Measurements from ENCODE around the gene FAM184B.

The FAM184B gene

DNA sequence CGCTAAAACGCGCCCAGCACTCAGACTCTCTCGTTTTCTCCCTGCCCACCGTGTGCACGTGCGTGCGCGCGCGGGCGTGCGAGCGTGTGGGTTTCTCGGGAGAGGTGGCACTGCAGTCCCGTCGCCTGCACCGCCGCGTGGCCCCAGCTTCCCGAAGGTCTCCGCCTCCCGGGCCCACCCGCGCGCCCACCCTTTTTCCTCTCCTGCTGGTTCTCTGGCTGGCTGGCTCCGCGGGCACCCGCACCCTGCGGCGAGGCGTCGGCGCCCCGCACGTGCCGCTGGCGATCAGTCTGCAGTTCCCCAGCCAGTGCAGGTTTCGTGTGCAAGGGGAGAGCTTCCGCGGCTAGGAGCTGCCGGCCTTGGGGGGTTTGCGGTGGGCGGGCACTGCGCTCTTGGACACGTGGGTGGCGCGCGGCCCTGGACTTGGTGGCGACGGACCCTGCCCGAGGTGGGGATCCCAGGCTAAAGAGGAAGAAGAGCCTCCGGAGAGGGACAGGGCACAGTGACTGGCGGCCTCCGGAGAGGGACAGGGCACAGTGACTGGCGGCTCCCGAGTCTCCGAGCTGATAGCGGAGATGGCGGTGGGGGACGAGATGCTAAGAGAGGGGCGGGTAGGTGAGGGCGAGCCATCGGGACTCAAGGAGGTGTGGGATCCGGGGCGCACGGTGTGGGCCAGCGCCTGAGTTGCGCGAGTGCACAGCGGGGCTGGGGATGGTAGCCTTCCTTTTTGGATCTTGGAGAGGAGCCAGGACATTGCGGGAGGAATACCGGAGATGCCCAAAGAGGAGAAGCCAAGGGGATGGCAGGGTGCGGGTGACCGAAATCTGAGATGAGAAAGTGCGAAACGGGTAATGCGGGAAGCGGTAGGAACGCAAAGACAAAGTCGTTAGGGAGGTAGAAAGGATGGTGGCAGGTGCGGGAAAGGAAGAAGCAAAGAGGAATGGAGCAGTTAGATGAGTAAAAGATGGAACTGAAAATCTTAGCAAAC, at the start of gene FAM184B:
Gene FAM184B, minus strand, starts transcription at position 322 of the 988 bp plus-strand sequence. CDS start 322 bp downstream, outside the sequence.
- DNase-seq (ENCODE audit: low read depth), result no peak

DNA sequence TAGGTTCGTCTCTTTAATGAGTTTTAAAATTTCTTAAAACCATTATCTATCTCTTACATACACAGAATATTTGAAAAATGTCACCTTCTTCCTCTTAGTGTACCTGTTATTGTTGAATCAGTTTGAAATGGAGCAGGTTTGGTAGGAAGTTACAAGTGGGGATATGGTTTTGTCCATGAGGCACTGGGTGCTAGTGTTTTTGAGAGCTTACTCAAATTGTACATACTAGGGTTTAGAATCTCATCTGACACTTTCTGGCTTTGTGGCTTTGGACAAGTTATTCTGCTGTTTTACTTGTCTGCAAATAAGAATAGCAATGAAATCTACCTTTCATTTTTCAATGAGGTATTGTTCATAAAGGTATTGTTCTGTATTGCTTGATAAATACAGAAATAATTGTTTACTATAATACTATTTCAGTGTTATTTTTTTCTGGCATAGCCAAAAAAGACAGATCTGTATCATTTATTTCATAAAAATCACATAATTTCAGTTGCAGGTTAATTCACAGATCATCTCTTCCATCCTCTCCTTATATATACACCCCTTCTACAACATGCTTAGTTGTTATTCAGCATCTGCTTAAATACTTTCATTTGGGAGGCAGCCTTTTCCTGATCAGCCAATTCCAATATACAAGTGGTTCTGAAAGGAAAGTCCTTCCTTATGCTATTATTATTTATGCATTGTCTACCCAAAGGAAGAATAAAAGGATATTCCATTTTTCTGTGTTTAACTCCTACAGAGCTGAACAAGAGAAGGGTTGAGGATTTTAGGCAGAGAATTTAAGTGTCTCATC, 42.6 kb upstream of the FAM184B start:
- DNase-seq (ENCODE audit: low read depth), result no peak

GRCh38 chr4:17817027-17817426, 35.6 kb upstream of the FAM184B start:
- no peak for DNase-seq (ENCODE audit: low read depth)

GRCh38 chr4:17816142-17816541, 34.7 kb upstream of the FAM184B start:
- DNase-seq (ENCODE audit: low read depth), result no peak

DNA sequence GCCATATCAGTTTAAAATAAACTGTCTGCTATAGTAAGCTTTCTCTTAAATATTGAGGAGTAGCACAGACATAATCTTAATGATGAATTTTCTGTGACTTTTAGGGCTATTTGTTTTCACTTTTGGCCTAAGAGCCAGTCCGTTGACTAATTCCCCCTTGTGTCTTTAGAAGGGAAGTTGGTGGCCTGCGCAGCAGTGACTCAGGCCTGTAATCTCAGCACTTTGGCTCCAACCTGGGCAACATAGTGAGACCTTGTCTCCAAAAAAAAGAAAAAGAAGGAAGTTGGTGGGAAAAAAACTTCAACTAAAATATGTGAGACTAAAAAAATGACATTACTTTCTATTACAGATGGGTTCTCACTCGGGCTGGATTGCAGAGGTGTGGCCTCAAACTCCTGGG, 32.7 kb upstream of the FAM184B start:
- no peak for DNase-seq (ENCODE audit: low read depth)

DNA sequence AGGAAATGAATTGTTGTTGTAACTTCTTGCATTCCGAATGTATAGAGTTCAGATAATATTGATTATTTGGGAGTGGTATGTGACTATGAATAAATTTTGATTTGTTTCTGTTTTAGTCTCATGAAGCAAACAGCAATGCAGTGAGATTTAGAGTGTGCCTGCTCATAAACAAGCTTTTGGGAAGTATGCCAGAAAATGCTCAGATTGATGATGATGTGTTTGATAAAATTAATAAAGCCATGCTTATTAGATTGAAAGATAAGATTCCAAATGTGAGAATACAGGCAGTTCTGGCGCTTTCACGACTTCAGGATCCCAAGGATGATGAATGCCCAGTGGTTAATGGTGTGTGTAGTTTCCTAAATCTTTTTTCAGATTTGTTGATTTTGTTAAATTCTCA, 31.4 kb upstream of the FAM184B start:
- DNase-seq (ENCODE audit: low read depth), result no peak

DNA sequence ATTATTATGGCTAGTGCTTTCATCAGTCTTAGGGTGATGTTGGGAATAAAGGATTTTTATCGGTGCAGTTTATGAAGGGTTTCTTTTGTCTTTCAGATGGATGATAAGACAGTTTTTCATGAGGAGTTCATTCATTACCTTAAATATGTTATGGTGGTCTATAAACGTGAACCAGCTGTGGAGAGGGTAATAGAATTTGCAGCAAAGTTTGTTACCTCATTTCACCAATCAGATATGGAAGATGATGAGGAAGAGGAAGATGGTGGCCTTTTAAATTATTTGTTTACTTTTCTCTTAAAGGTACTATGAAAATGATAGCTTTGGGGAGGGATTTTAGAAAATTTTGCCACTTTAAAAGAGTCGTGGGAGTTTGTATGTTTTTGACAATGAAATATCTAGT, 30.7 kb upstream of the FAM184B start:
- no peak for DNase-seq (ENCODE audit: low read depth)

DNA sequence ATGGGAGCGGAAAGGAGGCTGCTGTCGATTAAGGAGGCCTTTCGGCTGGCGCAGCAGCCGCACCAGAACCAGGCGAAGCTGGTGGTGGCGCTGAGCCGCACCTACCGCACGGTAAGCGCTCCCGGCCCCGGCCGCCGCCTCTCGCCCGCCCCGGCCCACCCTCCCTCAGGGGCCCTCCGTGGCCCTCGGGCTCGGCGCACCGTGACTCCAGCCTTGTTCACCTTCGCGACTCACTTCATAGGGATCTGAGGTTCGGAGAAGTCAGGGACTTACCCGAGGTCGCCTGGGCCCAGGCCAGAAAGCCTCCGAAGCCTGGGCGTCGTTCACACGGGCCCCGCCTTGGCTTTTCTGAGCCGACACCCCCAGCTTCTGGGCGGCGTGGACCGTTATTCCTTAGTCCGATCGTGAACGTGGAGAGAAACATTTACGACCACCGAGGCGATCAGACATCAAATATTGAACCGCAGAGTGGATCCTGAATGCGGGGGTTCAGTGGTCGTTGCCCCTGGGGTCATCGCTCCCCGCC, 29.7 kb upstream of the FAM184B start:
- no peak for DNase-seq (ENCODE audit: low read depth)

- DNase-seq (ENCODE audit: low read depth), result peak; percentile 97
Measured at GRCh38 chr4:17810260-17811077, 29.0 kb upstream of the FAM184B start, which contains the start of the genes DCAF16 and NCAPG. TSS of gene DCAF16 (minus strand) at chr4:17810757. CDS start at chr4:17804141, 6,616 bp downstream. TSS of gene NCAPG (plus strand) at chr4:17810979. CDS start at chr4:17811078, 99 bp downstream.

GRCh38 chr4:17809667-17810066, 28.2 kb upstream of the FAM184B start:
- no peak for DNase-seq (ENCODE audit: low read depth)

DNA sequence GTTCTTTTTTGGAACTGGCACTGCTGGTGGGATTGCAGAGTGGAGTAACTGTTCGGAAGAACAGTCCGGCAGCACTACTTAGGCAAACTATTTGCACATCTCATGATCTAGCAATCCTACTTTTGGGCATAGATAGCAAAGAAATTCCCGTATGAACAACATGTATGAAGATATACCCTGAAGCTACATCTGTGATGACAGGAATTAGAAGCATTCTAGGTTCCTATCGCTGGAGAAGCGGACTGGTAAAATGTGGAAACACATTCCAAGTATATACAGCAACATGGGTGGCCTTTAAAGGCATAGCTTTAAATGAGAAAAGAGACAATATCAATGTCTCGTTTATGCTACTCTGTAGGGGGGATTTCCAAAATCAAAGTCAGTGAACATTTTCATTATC, 26.0 kb upstream of the FAM184B start:
- DNase-seq (ENCODE audit: low read depth), result no peak

DNA sequence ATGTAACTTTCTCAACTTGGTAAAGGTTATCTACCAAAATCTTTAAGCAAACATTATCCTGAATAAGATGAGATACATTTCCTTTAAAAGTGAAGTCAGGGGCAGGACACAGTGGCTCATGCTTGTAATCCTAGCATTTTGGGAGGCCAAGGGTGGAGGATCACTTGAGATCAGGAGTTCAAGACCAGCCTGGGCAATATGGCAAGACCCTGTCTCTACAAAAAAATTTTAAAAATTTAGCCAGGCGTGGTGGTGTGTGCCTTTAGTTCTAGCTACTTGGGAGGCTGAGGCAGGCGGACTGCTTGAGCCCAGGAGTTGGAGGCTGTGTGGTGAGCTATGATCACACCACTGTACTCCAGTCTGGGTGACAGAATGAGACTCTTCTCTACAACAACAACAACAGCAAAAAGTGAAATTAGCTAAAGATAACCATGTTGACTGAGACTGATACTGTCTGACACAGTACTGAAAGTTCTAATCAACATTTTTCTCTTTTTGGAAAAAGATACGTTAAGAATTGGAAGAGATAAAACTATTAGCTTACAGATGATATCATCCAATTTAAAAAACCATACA, 24.2 kb upstream of the FAM184B start:
- DNase-seq (ENCODE audit: low read depth), result no peak

GRCh38 chr4:17797808-17798207, 16.4 kb upstream of the FAM184B start:
- no peak for DNase-seq (ENCODE audit: low read depth)

GRCh38 chr4:17794730-17795129, 13.3 kb upstream of the FAM184B start:
- DNase-seq (ENCODE audit: low read depth), result no peak

DNA sequence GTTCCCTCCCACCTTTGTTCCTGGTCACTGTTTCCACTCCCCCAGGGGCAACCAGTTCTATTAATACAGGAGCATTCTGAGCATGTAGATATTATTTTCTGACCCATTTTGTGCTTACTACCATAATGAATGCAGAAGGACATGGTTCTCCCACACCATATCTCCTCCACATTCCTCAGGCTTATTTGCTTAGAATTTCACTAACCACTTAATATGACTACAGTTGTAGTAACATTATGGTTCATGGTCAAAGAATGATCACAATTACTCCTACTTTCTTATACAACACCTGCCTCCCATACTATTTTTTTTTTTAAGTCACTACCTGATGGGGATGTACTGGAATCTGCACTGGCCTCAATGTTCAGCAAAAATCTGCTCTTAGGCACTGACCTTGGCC, 7.5 kb upstream of the FAM184B start:
- DNase-seq (ENCODE audit: low read depth), result no peak

DNA sequence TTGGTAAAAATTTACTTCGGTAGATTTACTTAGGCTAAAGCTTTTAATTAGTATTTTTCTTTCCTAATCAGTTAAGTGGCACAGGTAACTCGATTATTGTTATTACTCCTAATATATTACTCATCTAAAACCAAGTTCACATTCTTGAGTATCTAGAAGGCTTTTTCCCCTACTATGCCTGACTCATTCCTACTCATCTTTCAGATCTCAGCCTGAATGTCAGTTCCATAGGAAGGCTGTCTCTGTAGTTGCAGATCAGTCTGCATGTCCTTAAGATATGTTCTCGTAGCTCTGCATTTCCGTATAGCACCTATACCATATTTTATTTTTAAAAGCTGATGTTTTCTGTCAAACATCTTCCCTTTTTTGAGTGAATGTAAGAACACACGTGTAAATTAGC, 5.9 kb upstream of the FAM184B start:
- DNase-seq (ENCODE audit: low read depth), result no peak

DNA sequence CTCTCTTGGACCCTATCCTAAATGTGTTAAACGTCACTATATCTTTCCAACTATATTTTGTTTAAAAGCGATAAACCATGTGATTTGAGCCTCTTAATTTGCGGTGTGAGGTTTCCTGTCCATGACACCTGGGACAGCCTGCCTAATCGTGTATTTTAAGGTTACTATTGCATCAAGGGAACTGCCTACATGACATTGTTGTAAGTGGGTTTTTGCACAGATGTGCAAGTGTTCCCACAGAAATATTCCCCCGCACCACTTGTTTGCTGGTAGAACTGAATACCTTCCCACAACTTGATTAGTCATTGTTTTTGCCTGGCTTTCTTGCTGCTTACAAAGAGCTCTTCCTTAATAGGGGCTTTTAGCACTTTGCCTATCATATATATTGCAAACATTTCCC, 5.1 kb upstream of the FAM184B start:
- no peak for DNase-seq (ENCODE audit: low read depth)

- no peak for DNase-seq (ENCODE audit: low read depth)
Measured at GRCh38 chr4:17785858-17786257, 4.4 kb upstream of the FAM184B start.

GRCh38 chr4:17780501-17781299, 721 bp downstream of the FAM184B start:
- no peak for DNase-seq (ENCODE audit: low read depth)

GRCh38 chr4:17778431-17778830, 3.0 kb downstream of the FAM184B start:
- DNase-seq (ENCODE audit: low read depth), result no peak
